Testis (tissue), 2 donors: Measurements from ENCODE around the gene CLEC12A.

Experiments used
- CTCF ChIP-seq, 3 experiments: fragments of 450-650 bp in 2 of 3; fragments of 200-600 bp in 1 of 3; sonication (generic) in 1 of 3; IDR thresholded peaks; one replicate each; pipeline ENCODE4 v1.5.1; 2016 to 2019; ENCODE audit warnings: antibody characterized with exemption in 3 of 3, mild to moderate bottlenecking in 2 of 3, moderate library complexity in 1 of 3
- POLR2A ChIP-seq: fragments of 450-650 bp; IDR thresholded peaks from one replicate; pipeline ENCODE4 v1.6.1; 2017; ENCODE audit warnings: antibody characterized with exemption, mild to moderate bottlenecking, moderate library complexity

DNA sequence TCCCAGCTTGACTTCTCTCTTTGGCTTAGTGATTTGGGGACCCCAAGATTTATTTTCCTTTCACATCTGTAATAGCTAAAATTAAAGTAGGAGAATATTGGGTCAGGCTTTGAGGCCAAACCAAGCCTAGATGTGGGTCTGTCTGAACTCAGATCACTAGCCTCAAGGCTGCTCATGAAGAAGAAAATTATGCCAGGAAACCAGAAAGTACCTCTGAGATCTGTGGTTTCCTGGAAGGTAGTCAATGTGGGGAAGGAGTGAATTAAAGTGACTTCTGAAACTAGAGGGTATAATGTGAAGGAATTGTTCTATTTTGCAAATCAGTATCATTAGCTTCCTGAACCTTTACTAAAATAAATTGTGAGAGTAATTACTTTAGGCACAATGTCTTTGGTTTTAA is 13.4 kb upstream of the CLEC12A start:
- TF ChIP-seq CTCF (IDR thresholded peaks at IDR 0.05) (no peak), POLR2A (no peak)
